ENCODE measurements around the gene TTC36.

TTC36 gene

GRCh38 chr11:118503216-118503615 is 24.1 kb upstream of the TTC36 start:
- H3F3A ChIP-seq (ENCODE audit: control insufficient read depth, insufficient read depth), result no peaks in the 10 kb centered on the region

GRCh38 chr11:118511601-118512000 is 15.7 kb upstream of the TTC36 start:
- Histone ChIP-seq H3K4me3 (ENCODE audit: low read length) (no peak overlapping the region), H3K36me3 (ENCODE audit: control insufficient read depth, low read length) (peaks cover 93% of the 10 kb centered on the region), H3K27me3 (ENCODE audit: control insufficient read depth, low read length) (no peaks in the 10 kb centered on the region), H3K9me2 (replicated peaks; ENCODE audit: control insufficient read depth, low read length) (no peaks in the 10 kb centered on the region), H3F3A (ENCODE audit: control insufficient read depth, insufficient read depth) (peaks cover 2% of the 10 kb centered on the region), H3K9me3 (ENCODE audit: control insufficient read depth, insufficient read depth, low read length) (no peaks in the 10 kb centered on the region), H3K27ac (ENCODE audit: low read depth, low read length) (no peak overlapping the region), H3K79me2 (ENCODE audit: control insufficient read depth, low read length) (no peaks in the 10 kb centered on the region), H3K4me1 (ENCODE audit: control insufficient read depth, low read length) (no peaks in the 10 kb centered on the region), H3K4me2 (ENCODE audit: low read length) (no peak overlapping the region), H4K20me1 (ENCODE audit: control insufficient read depth, insufficient read depth, low read depth, low read length) (no peaks in the 10 kb centered on the region)
- TF ChIP-seq CTCF (IDR thresholded peaks at IDR 0.05; ENCODE audit: low read depth, low read length, poor library complexity, severe bottlenecking) (no peak), EZH2phosphoT487 (IDR thresholded peaks at IDR 0.05; ENCODE audit: borderline replicate concordance, low read length) (no peak)

More at GRCh38 chr11:118503216-118503615, 24.1 kb upstream of the TTC36 start:
- Histone ChIP-seq H3K4me1 (ENCODE audit: control insufficient read depth, low read length) (no peaks in the 10 kb centered on the region), H3K27me3 (ENCODE audit: control insufficient read depth, low read length) (no peaks in the 10 kb centered on the region), H3K27ac (ENCODE audit: low read depth, low read length) (no peak overlapping the region), H3K9me2 (replicated peaks; ENCODE audit: control insufficient read depth, low read length) (no peaks in the 10 kb centered on the region), H3K36me3 (ENCODE audit: control insufficient read depth, low read length) (peaks cover 98% of the 10 kb centered on the region), H3K4me2 (ENCODE audit: low read length) (no peak overlapping the region), H3K79me2 (ENCODE audit: control insufficient read depth, low read length) (no peaks in the 10 kb centered on the region), H4K20me1 (ENCODE audit: control insufficient read depth, insufficient read depth, low read depth, low read length) (no peaks in the 10 kb centered on the region), H3K9me3 (ENCODE audit: control insufficient read depth, insufficient read depth, low read length) (no peaks in the 10 kb centered on the region), H3K4me3 (ENCODE audit: low read length) (no peak overlapping the region)
- TF ChIP-seq CTCF (IDR thresholded peaks at IDR 0.05; ENCODE audit: low read depth, low read length, poor library complexity, severe bottlenecking) (no peak), EZH2phosphoT487 (IDR thresholded peaks at IDR 0.05; ENCODE audit: borderline replicate concordance, low read length) (no peak)

GRCh38 chr11:118514103-118514502 is 13.2 kb upstream of the TTC36 start:
- H3K4me1 ChIP-seq (ENCODE audit: control insufficient read depth, low read length), result no peaks in the 10 kb centered on the region
- no peaks in the 10 kb centered on the region for H3K9me3 ChIP-seq (ENCODE audit: control insufficient read depth, insufficient read depth, low read length)
- no peaks in the 10 kb centered on the region for H3K79me2 ChIP-seq (ENCODE audit: control insufficient read depth, low read length)
- H3F3A ChIP-seq (ENCODE audit: control insufficient read depth, insufficient read depth), result peaks cover 2% of the 10 kb centered on the region
- no peak overlapping the region for H3K4me3 ChIP-seq (ENCODE audit: low read length)
- H3K4me2 ChIP-seq (ENCODE audit: low read length), result no peak overlapping the region
- H4K20me1 ChIP-seq (ENCODE audit: control insufficient read depth, insufficient read depth, low read depth, low read length), result no peaks in the 10 kb centered on the region
- no peaks in the 10 kb centered on the region for H3K27me3 ChIP-seq (ENCODE audit: control insufficient read depth, low read length)
- TF ChIP-seq CTCF (IDR thresholded peaks at IDR 0.05; ENCODE audit: low read depth, low read length, poor library complexity, severe bottlenecking) (no peak), EZH2phosphoT487 (IDR thresholded peaks at IDR 0.05; ENCODE audit: borderline replicate concordance, low read length) (no peak)
- no peak overlapping the region for H3K27ac ChIP-seq (ENCODE audit: low read depth, low read length)
- H3K36me3 ChIP-seq (ENCODE audit: control insufficient read depth, low read length), result peaks cover 78% of the 10 kb centered on the region
- no peaks in the 10 kb centered on the region for H3K9me2 ChIP-seq (replicated peaks; ENCODE audit: control insufficient read depth, low read length)

- Histone ChIP-seq H3K4me2 (ENCODE audit: low read length) (no peak overlapping the region), H3K27ac (ENCODE audit: low read depth, low read length) (no peak overlapping the region), H4K20me1 (ENCODE audit: control insufficient read depth, insufficient read depth, low read depth, low read length) (no peaks in the 10 kb centered on the region), H3F3A (ENCODE audit: control insufficient read depth, insufficient read depth) (no peaks in the 10 kb centered on the region), H3K9me3 (ENCODE audit: control insufficient read depth, insufficient read depth, low read length) (no peaks in the 10 kb centered on the region), H3K79me2 (ENCODE audit: control insufficient read depth, low read length) (no peaks in the 10 kb centered on the region), H3K27me3 (ENCODE audit: control insufficient read depth, low read length) (no peaks in the 10 kb centered on the region), H3K4me1 (ENCODE audit: control insufficient read depth, low read length) (no peaks in the 10 kb centered on the region), H3K9me2 (replicated peaks; ENCODE audit: control insufficient read depth, low read length) (no peaks in the 10 kb centered on the region), H3K36me3 (ENCODE audit: control insufficient read depth, low read length) (peaks cover 79% of the 10 kb centered on the region), H3K4me3 (ENCODE audit: low read length) (no peak overlapping the region)
- TF ChIP-seq CTCF (IDR thresholded peaks at IDR 0.05; ENCODE audit: low read depth, low read length, poor library complexity, severe bottlenecking) (no peak), EZH2phosphoT487 (IDR thresholded peaks at IDR 0.05; ENCODE audit: borderline replicate concordance, low read length) (no peak)
These were observed 7.7 kb upstream of the TTC36 start for GRCh38 chr11:118519549-118519948.

All from DOHH2 (cell line).